Osteoblast (primary cell): Measurements from ENCODE around the gene PARP4. TPM values are rescaled to one million over a fixed set of nuclear protein-coding genes. Genes with fewer than 3 reads are reported as not detected.
"Not testable (repeated sequence)": the region's sequence is repeated elsewhere in the genome, so short reads cannot be mapped to it uniquely, and the experiment has no call there.

Experiments
- DNase-seq: peaks from one replicate; pipeline ENCODE4 v3.0.0; 2011; ENCODE audit warnings: low spot score, mixed read lengths; ENCODE audit not compliant: insufficient read length; ENCODE audit errors: missing footprints
- H2AFZ ChIP-seq: 2 replicates; pipeline ENCODE4 v1.6.0; 2011; ENCODE audit warnings: mild to moderate bottlenecking, low read length
- H3K27ac ChIP-seq: 2 replicates; pipeline ENCODE4 v1.5.1; 2011; ENCODE audit warnings: mild to moderate bottlenecking, low read depth, low read length, moderate library complexity
- H3K27me3 ChIP-seq: 2 replicates; pipeline ENCODE4 v1.6.0; 2012; ENCODE audit warnings: mild to moderate bottlenecking, control low read depth, inconsistent platforms, low read length, moderate library complexity; ENCODE audit not compliant: insufficient read depth
- H3K36me3 ChIP-seq: 2 replicates; pipeline ENCODE4 v1.5.1; 2011; ENCODE audit warnings: mild to moderate bottlenecking, low read length, control low read depth, moderate library complexity; ENCODE audit not compliant: insufficient read depth
- H3K4me1 ChIP-seq: 2 replicates; pipeline ENCODE4 v1.5.1; 2011; ENCODE audit warnings: mild to moderate bottlenecking, low read length, control low read depth, moderate library complexity; ENCODE audit not compliant: insufficient read depth
- H3K4me2 ChIP-seq: 2 replicates; pipeline ENCODE4 v1.6.0; 2011; ENCODE audit warnings: mild to moderate bottlenecking, low read length; ENCODE audit not compliant: insufficient read depth
- H3K4me3 ChIP-seq: fragments of 200-600 bp; sonication (generic); 3 replicates; pipeline ENCODE4 v1.5.1; 2012; ENCODE audit warnings: mild to moderate bottlenecking, low read length, inconsistent platforms; ENCODE audit not compliant: insufficient read depth
- H3K79me2 ChIP-seq: 2 replicates; pipeline ENCODE4 v1.6.0; 2012; ENCODE audit warnings: mild to moderate bottlenecking, low read length, control low read depth, inconsistent platforms; ENCODE audit not compliant: insufficient read depth
- H3K9me3 ChIP-seq: 2 replicates; pipeline ENCODE4 v1.5.1; 2011; ENCODE audit warnings: low read depth, low read length, control low read depth
- H4K20me1 ChIP-seq: 2 replicates; pipeline ENCODE4 v1.6.0; 2012; ENCODE audit warnings: mild to moderate bottlenecking, low read length, control low read depth; ENCODE audit not compliant: insufficient read depth
- total RNA-seq: library from RNA; depleted of rRNA; stranded (reverse); fragments of >200 nt; gene quantifications from 2 replicates; pipeline ENCODE4 v1.2.3, GENCODE V29; 2012
- TF ChIP-seq, protein P1 (sequence below): IDR thresholded peaks from 2 replicates; pipeline ENCODE4 v1.5.1; 2011; ENCODE audit warnings: mild to moderate bottlenecking, low read depth, low read length, moderate library complexity; ENCODE audit errors: extremely low read depth

PARP4 gene
- total RNA-seq, 1 donor = 63.0 TPM

GRCh38 chr13:24454056-24454455, 58.5 kb downstream of the PARP4 start:
- no peak for DNase-seq
- Histone ChIP-seq H2AFZ (no peak overlapping the region), H3K4me1 (peaks cover 1% of the 10 kb centered on the region), H3K4me2 (no peak overlapping the region), H4K20me1 (no peaks in the 10 kb centered on the region), H3K79me2 (no peaks in the 10 kb centered on the region), H3K4me3 (no peak overlapping the region), H3K27me3 (no peaks in the 10 kb centered on the region), H3K36me3 (peaks cover 67% of the 10 kb centered on the region), H3K9me3 (no peaks in the 10 kb centered on the region), H3K27ac (no peak overlapping the region)
- TF ChIP-seq, protein P1, sequence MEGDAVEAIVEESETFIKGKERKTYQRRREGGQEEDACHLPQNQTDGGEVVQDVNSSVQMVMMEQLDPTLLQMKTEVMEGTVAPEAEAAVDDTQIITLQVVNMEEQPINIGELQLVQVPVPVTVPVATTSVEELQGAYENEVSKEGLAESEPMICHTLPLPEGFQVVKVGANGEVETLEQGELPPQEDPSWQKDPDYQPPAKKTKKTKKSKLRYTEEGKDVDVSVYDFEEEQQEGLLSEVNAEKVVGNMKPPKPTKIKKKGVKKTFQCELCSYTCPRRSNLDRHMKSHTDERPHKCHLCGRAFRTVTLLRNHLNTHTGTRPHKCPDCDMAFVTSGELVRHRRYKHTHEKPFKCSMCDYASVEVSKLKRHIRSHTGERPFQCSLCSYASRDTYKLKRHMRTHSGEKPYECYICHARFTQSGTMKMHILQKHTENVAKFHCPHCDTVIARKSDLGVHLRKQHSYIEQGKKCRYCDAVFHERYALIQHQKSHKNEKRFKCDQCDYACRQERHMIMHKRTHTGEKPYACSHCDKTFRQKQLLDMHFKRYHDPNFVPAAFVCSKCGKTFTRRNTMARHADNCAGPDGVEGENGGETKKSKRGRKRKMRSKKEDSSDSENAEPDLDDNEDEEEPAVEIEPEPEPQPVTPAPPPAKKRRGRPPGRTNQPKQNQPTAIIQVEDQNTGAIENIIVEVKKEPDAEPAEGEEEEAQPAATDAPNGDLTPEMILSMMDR = no peak

DNA sequence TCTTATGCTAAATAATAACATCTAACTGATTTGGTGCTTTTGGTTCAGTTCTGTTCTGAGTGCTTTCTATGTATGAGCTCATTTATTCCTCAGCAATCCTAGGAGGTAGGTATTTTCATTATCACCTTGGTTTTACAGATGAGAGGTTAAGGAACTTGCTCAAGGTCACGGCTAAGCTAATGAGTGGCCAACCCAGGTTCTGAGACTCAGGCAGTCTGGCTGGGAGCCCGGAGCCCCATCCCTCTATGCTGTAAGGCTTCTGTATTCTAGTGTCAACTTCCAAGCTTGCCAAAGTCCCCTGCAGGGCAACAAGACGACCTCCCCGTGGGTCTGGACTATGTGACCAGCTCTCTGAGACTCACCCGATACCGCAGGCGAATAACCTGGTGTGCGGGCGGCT, 60.5 kb downstream of the PARP4 start:
- H4K20me1 ChIP-seq = no peaks in the 10 kb centered on the region
- no peak overlapping the region for H3K4me3 ChIP-seq
- no peak overlapping the region for H3K27ac ChIP-seq
- no peak for DNase-seq
- no peaks in the 10 kb centered on the region for H3K9me3 ChIP-seq
- peaks cover 61% of the 10 kb centered on the region for H3K36me3 ChIP-seq
- H3K4me1 ChIP-seq = no peaks in the 10 kb centered on the region
- no peak overlapping the region for H2AFZ ChIP-seq
- H3K4me2 ChIP-seq = no peak overlapping the region
- no peaks in the 10 kb centered on the region for H3K79me2 ChIP-seq
- no peaks in the 10 kb centered on the region for H3K27me3 ChIP-seq
- TF ChIP-seq, protein P1 = no peak

- DNase-seq = no peak
- Histone ChIP-seq H3K36me3 (peaks cover 57% of the 10 kb centered on the region), H3K27ac (no peak overlapping the region), H3K4me3 (no peak overlapping the region), H3K4me1 (no peaks in the 10 kb centered on the region), H2AFZ (no peak overlapping the region), H3K27me3 (no peaks in the 10 kb centered on the region), H4K20me1 (no peaks in the 10 kb centered on the region), H3K79me2 (no peaks in the 10 kb centered on the region), H3K4me2 (no peak overlapping the region), H3K9me3 (no peaks in the 10 kb centered on the region)
- TF ChIP-seq, protein P1 = no peak
These were observed 62.0 kb downstream of the PARP4 start for GRCh38 chr13:24450530-24450929.

GRCh38 chr13:24444851-24445250, 67.7 kb downstream of the PARP4 start:
- not testable (repeated sequence) for H2AFZ ChIP-seq, H3K4me3 ChIP-seq, H3K27ac ChIP-seq, H3K4me1 ChIP-seq, H4K20me1 ChIP-seq, H3K4me2 ChIP-seq, DNase-seq, H3K79me2 ChIP-seq, H3K27me3 ChIP-seq, H3K9me3 ChIP-seq
- peaks cover 44% of the 10 kb centered on the region for H3K36me3 ChIP-seq

GRCh38 chr13:24443366-24443765, 69.2 kb downstream of the PARP4 start:
- no peak overlapping the region for H3K4me2 ChIP-seq
- no peaks in the 10 kb centered on the region for H4K20me1 ChIP-seq
- no peak overlapping the region for H2AFZ ChIP-seq

GRCh38 chr13:24426045-24426444, 86.5 kb downstream of the PARP4 start:
- peaks cover 47% of the 10 kb centered on the region for H3K36me3 ChIP-seq
- H3K4me2 ChIP-seq, H3K9me3 ChIP-seq, H2AFZ ChIP-seq, DNase-seq, H3K4me3 ChIP-seq, H4K20me1 ChIP-seq, H3K27me3 ChIP-seq, H3K4me1 ChIP-seq, H3K79me2 ChIP-seq, H3K27ac ChIP-seq: not testable (repeated sequence)

More at GRCh38 chr13:24443366-24443765, 69.2 kb downstream of the PARP4 start:
- no peak for DNase-seq
- Histone ChIP-seq H3K36me3 (peaks cover 51% of the 10 kb centered on the region), H3K4me3 (no peak overlapping the region), H3K9me3 (no peaks in the 10 kb centered on the region), H3K27me3 (no peaks in the 10 kb centered on the region), H3K4me1 (no peaks in the 10 kb centered on the region), H3K27ac (no peak overlapping the region), H3K79me2 (no peaks in the 10 kb centered on the region)
- TF ChIP-seq, protein P1 = no peak
